Measurements from ENCODE around the gene KCNIP4. TPM values are rescaled to one million over a fixed set of nuclear protein-coding genes. Genes with fewer than 3 reads are reported as not detected.
"Not testable (repeated sequence)": the region's sequence is repeated elsewhere in the genome, so short reads cannot be mapped to it uniquely, and the experiment has no call there.

KCNIP4 gene
- total RNA-seq = not detected

DNA sequence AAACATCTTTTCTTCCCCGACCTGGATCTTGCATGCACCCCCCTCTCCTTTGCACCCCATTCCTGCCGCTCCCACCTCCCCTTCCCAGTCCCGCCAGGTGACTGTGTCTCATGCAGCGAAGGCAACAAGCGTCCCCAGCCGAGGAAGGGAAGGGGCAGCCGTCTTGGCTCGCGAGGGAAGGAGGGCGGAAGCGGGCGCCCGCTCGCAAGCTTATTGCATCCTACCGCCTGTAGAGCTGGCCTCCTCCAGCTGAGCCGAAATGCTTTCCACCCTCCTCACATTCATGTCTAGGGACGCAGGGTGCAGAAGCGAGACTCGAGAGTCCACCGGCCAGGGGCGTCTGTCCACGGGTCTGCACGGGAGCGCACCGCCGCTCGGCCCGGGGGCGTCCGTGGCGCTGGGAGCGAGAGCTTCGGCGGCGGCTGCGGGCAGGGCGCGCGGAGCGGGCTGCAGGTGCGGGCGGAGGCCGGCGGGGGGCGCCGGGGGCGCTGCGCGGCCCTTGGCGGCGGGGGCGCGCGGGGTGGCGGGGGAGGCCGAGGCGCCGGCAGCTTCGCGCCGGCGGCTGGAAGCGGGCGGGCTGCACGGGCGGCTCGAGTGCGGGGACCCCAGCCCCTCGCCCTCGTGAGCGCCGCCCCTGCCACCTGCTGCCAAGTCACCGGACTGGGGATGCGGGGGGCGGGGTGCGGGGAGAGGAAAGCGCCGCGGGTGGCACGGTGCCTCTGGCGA, at the start of gene KCNIP4:
Gene KCNIP4 (minus strand): TSS at position 426 of the 726 bp plus-strand sequence.
- H3K27ac Mint-ChIP-seq = no peak within 1 kb of the TSS
- H3K27me3 Mint-ChIP-seq (ENCODE audit: low read depth) = peaks cover 38% of the 10 kb centered on the region
- CTCF ChIA-PET = interaction anchor here (0.7 kb wide), 1 partner anchor 212 kb away, joined by 3 read pairs; no protein-coding TSS in a partner anchor
- no peaks in the 10 kb centered on the region for H3K4me1 Mint-ChIP-seq (ENCODE audit: low read depth)
- peak; percentile 4 for DNase-seq
- no peak within 1 kb of the TSS for H3K4me3 Mint-ChIP-seq
- no peaks in the 10 kb centered on the region for H3K36me3 Mint-ChIP-seq (ENCODE audit: low read depth)
- intact Hi-C loops (cut with micrococcal nuclease) = no loop called here
- H3K9me3 Mint-ChIP-seq = no peaks in the 10 kb centered on the region

DNA sequence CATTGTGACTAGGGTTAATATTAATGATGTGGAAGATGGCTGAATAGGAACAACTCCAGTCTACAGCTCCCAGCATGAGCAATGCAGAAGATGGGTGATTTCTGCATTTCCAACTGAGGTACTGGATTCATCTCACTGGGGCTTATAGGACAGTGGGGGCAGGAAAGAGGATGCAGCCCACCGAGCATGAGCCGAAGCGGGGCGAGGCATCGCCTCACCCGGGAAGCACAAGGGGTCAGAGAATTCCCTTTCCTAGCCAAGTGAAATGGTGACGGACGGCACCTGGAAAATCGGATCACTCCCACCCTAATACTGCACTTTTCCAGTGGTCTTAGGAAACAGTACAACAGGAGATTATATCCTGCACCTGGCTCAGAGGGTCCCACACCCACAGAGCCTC, 48.0 kb upstream of the KCNIP4 start:
- H3K9me3 Mint-ChIP-seq = peaks cover 19% of the 10 kb centered on the region
- H3K36me3 Mint-ChIP-seq (ENCODE audit: low read depth); H3K4me3 Mint-ChIP-seq; H3K27ac Mint-ChIP-seq; H3K27me3 Mint-ChIP-seq (ENCODE audit: low read depth); DNase-seq; intact Hi-C loops (cut with micrococcal nuclease); CTCF ChIA-PET; H3K4me1 Mint-ChIP-seq (ENCODE audit: low read depth): not testable (repeated sequence)

DNA sequence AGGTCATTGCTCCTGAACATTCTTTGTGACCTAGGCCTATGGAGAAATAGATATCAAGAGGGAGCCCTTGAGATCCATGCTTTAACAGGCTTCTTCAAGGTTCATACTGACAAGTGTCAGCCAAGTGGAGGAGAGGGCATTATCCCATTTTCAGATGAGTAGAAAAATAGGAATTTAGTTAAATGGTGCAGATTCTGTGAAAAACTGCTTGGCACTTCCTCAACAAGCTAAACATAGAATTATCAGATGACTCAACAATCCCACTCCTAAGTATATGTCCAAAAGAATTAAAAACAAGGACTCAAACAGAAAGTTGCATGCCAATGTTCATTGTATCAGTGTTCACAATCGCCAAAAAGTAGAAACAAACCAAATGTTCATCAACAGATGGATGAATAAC, 43.8 kb upstream of the KCNIP4 start:
- Mint-ChIP-seq H3K4me1 (ENCODE audit: low read depth) (no peaks in the 10 kb centered on the region), H3K27ac (no peak overlapping the region), H3K9me3 (peaks cover 3% of the 10 kb centered on the region), H3K4me3 (no peak overlapping the region), H3K27me3 (ENCODE audit: low read depth) (peaks cover 4% of the 10 kb centered on the region), H3K36me3 (ENCODE audit: low read depth) (no peaks in the 10 kb centered on the region)
- no peak for DNase-seq
- CTCF ChIA-PET = no interaction called here
- intact Hi-C loops (cut with micrococcal nuclease) = no loop called here

DNA sequence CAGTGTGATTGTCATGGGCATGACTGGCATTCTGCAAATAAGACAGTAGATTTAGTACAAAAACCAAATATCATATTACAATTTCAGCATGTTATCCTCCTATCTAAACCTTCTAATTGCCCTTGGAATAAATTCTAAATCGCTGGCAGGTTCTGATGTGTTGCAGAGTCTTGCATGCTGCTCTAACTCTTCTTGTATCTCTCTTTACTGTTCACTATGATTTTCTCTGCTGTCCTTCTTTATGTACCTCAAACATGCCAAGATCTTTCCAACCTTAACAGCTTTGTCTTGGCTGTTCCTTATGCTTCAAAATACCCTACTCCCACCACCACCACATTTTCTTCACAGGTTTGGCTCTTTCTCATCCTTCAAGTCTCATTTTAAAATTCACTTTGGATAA, 43.0 kb upstream of the KCNIP4 start:
- Mint-ChIP-seq H3K27ac (no peak overlapping the region), H3K9me3 (peaks cover 3% of the 10 kb centered on the region), H3K4me1 (ENCODE audit: low read depth) (no peaks in the 10 kb centered on the region), H3K36me3 (ENCODE audit: low read depth) (no peaks in the 10 kb centered on the region), H3K27me3 (ENCODE audit: low read depth) (peaks cover 4% of the 10 kb centered on the region), H3K4me3 (no peak overlapping the region)
- intact Hi-C loops (cut with micrococcal nuclease) = no loop called here
- no peak for DNase-seq
- CTCF ChIA-PET = no interaction called here

DNA sequence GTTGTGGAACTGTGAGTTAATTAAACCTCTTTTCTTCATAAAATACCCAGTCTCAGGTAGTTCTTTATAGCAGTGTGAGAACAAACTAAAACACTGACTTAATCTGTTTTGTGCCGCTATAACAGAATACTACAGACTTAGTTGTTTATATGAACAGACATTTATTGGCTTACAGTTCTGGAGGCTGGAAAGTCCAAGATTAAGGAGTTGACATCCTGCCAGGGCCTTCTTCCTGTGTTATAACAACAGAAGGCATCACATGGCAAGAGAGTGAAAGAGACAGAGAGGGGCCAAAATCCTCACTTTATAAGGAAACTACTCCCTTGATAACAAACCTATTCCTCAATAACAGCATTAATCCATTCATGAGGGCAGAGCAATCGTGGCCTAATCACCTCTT, 42.5 kb upstream of the KCNIP4 start:
- H3K36me3 Mint-ChIP-seq (ENCODE audit: low read depth) = no peaks in the 10 kb centered on the region
- CTCF ChIA-PET = interaction anchor here (0.7 kb wide), 1 partner anchor 1421 kb away, joined by 3 read pairs; no protein-coding TSS in a partner anchor
- H3K27me3 Mint-ChIP-seq (ENCODE audit: low read depth) = peaks cover 4% of the 10 kb centered on the region
- H3K4me1 Mint-ChIP-seq (ENCODE audit: low read depth) = no peaks in the 10 kb centered on the region
- intact Hi-C loops (cut with micrococcal nuclease) = no loop called here
- H3K9me3 Mint-ChIP-seq = peaks cover 3% of the 10 kb centered on the region
- no peak overlapping the region for H3K27ac Mint-ChIP-seq
- H3K4me3 Mint-ChIP-seq = no peak overlapping the region
- DNase-seq = no peak

DNA sequence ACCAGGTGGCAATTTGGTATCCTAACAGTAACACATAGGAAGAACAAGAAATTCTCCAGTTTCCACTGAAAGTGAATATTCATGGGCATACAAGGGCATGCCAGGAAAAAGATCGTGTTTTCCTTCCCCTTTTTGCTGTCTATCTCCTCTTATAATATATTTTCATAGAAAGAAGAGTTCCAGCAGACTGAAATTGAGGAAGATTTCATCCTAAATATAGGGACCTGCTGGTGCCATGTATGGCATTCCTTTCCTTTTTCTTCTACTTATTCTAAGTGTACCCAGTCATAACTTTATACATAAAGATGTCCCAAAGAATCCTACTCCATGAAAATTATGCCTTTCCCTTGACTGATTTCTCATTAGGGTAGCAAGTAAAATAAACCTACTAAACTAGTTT, 40.8 kb upstream of the KCNIP4 start:
- CTCF ChIA-PET = no interaction called here
- Mint-ChIP-seq H3K27me3 (ENCODE audit: low read depth) (peaks cover 4% of the 10 kb centered on the region), H3K4me3 (no peak overlapping the region), H3K36me3 (ENCODE audit: low read depth) (no peaks in the 10 kb centered on the region), H3K9me3 (peaks cover 3% of the 10 kb centered on the region), H3K4me1 (ENCODE audit: low read depth) (no peaks in the 10 kb centered on the region), H3K27ac (no peak overlapping the region)
- intact Hi-C loops (cut with micrococcal nuclease) = no loop called here
- no peak for DNase-seq

DNA sequence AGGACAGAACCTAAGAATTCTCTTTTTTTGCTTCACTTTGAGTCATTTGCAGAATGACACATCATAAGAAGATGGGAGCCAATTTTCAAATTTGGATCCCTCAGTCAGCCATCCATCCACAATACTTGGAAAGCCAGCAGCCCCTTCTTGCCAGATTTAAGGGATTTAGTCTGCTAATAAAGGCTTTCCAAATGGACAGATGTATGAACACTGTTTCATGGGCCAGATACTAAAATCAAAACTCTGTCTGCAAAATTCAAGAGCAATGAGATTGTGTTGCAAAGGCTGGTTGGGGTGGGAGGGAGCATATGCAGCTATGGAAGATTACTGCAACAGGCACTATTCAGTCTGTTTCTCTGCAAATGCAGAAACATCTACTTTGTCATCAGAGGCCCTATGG, 37.7 kb upstream of the KCNIP4 start:
- no peaks in the 10 kb centered on the region for H3K36me3 Mint-ChIP-seq (ENCODE audit: low read depth)
- no peaks in the 10 kb centered on the region for H3K4me1 Mint-ChIP-seq (ENCODE audit: low read depth)
- H3K27me3 Mint-ChIP-seq (ENCODE audit: low read depth) = no peaks in the 10 kb centered on the region
- intact Hi-C loops (cut with micrococcal nuclease) = no loop called here
- H3K4me3 Mint-ChIP-seq = no peak overlapping the region
- CTCF ChIA-PET = no interaction called here
- H3K27ac Mint-ChIP-seq = no peak overlapping the region
- DNase-seq = no peak
- peaks cover 3% of the 10 kb centered on the region for H3K9me3 Mint-ChIP-seq

DNA sequence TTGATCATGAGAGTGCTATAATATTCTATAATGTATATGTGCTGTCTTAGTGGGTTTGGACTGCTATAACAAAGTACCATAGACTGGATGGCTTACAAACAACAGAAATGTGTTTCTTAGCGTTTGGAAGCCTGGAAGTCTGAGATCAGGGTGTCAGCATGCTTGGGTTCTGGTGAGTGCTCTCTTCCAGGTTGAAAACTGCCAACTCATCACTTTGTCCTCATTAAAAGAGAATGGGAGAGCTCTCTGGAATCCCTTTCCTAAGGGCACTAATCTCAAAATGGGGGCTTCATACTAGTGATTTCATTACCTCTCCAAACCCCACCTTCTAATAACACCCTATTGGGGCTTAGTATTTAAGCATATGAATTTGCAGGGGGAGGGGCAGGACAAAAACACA, 33.5 kb upstream of the KCNIP4 start:
- Mint-ChIP-seq H3K36me3 (ENCODE audit: low read depth) (no peaks in the 10 kb centered on the region), H3K4me1 (ENCODE audit: low read depth) (no peaks in the 10 kb centered on the region), H3K27ac (no peak overlapping the region), H3K4me3 (no peak overlapping the region), H3K27me3 (ENCODE audit: low read depth) (no peaks in the 10 kb centered on the region), H3K9me3 (no peaks in the 10 kb centered on the region)
- CTCF ChIA-PET = no interaction called here
- intact Hi-C loops (cut with micrococcal nuclease) = no loop called here
- no peak for DNase-seq

DNA sequence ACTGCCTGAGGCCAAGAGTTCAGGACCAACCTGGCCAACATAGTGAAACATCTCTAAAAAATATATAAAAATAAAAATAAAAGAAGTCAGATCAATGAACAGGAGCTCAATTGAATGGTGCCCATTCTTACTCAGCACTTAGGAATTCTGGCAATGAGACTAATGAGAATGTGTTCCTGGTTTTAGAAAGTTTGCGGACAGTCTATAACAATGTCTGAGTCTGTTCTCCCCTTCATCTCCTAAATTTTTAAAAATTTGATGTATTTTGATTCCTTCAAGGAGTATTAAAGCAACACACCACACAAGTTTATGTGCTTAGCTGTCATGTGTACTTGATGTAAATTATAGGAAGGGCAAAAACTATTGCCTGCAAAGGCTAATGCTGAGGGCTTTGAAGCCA, 30.6 kb upstream of the KCNIP4 start:
- Mint-ChIP-seq H3K36me3 (ENCODE audit: low read depth) (no peaks in the 10 kb centered on the region), H3K9me3 (peaks cover 10% of the 10 kb centered on the region), H3K27me3 (ENCODE audit: low read depth) (no peaks in the 10 kb centered on the region), H3K4me3 (no peak overlapping the region), H3K27ac (no peak overlapping the region), H3K4me1 (ENCODE audit: low read depth) (no peaks in the 10 kb centered on the region)
- DNase-seq = no peak
- intact Hi-C loops (cut with micrococcal nuclease) = no loop called here
- CTCF ChIA-PET = no interaction called here

DNA sequence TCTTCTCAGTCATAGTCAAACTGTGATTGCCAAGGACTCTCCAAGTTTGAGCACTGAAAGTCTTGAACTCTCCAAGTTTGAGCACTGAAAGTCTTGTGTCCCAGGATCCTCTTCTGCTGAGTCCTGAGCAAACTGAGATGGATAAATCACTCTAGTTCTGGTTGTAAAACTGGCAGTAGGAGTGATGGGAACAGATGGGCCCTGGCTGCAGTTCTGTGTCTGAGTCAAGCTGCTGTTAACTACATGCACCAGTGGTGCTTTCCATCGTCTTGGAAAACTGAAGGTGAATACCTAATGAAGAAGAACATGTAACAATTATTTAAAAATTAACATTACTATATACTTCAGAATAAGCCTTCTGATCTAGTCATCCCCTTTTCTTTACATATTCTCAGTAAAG, 27.6 kb upstream of the KCNIP4 start:
- Mint-ChIP-seq H3K9me3 (peaks cover 11% of the 10 kb centered on the region), H3K36me3 (ENCODE audit: low read depth) (no peaks in the 10 kb centered on the region), H3K4me1 (ENCODE audit: low read depth) (no peaks in the 10 kb centered on the region), H3K4me3 (no peak overlapping the region), H3K27ac (no peak overlapping the region), H3K27me3 (ENCODE audit: low read depth) (no peaks in the 10 kb centered on the region)
- CTCF ChIA-PET = no interaction called here
- no peak for DNase-seq
- intact Hi-C loops (cut with micrococcal nuclease) = no loop called here

DNA sequence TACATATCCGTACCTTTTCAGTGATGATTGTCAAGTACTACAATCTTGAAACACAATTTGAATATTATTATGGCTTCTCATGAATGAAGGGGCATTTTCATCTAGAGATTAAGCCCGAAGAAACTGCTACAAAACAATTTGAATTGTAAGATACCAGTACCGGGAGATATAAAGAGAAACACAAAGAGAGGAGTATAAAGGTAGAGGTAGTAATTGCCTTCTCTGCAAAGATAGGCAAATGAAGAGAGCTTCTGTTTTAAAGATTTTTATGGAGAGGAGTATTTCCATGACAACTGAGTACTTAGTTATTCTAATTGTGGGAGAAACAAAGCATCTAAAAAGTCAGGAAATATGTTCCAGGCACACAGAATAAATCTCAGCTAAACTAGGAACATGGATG, 25.3 kb upstream of the KCNIP4 start:
- H3K9me3 Mint-ChIP-seq = peaks cover 11% of the 10 kb centered on the region
- no peaks in the 10 kb centered on the region for H3K36me3 Mint-ChIP-seq (ENCODE audit: low read depth)
- intact Hi-C loops (cut with micrococcal nuclease) = no loop called here
- H3K4me1 Mint-ChIP-seq (ENCODE audit: low read depth) = no peaks in the 10 kb centered on the region
- H3K27me3 Mint-ChIP-seq (ENCODE audit: low read depth) = no peaks in the 10 kb centered on the region
- DNase-seq = no peak
- no peak overlapping the region for H3K4me3 Mint-ChIP-seq
- CTCF ChIA-PET = no interaction called here
- H3K27ac Mint-ChIP-seq = no peak overlapping the region

DNA sequence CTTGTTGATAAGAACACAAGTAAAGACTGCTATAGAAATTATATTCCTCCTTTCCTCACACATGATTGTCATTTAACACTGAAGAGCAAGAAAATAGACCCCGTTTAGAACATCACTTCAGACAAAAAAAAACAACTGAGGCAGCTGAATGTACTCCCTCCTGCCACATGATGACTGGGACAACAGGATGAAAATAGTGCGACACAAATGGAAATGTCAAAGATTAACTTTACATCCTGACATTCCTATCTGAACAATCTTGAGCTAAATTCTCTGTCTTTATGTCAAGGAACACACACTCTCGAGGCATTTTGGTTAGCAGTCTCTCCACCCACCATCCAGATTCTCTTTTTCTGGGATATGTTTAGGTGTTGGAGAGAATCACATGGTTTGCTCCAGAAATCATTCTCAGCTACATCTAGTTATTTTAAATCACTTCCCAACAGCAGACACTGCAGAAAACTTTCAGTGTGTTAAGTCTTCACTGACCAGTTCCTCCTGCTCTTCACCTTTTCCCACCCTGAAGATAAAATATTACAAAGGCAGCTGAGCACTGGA, 16.3 kb upstream of the KCNIP4 start:
- no peak overlapping the region for H3K27ac Mint-ChIP-seq
- DNase-seq = no peak
- intact Hi-C loops (cut with micrococcal nuclease) = no loop called here
- H3K9me3 Mint-ChIP-seq = no peaks in the 10 kb centered on the region
- H3K27me3 Mint-ChIP-seq (ENCODE audit: low read depth) = peaks cover 5% of the 10 kb centered on the region
- H3K4me3 Mint-ChIP-seq = no peak overlapping the region
- CTCF ChIA-PET = no interaction called here
- no peaks in the 10 kb centered on the region for H3K36me3 Mint-ChIP-seq (ENCODE audit: low read depth)
- H3K4me1 Mint-ChIP-seq (ENCODE audit: low read depth) = no peaks in the 10 kb centered on the region

DNA sequence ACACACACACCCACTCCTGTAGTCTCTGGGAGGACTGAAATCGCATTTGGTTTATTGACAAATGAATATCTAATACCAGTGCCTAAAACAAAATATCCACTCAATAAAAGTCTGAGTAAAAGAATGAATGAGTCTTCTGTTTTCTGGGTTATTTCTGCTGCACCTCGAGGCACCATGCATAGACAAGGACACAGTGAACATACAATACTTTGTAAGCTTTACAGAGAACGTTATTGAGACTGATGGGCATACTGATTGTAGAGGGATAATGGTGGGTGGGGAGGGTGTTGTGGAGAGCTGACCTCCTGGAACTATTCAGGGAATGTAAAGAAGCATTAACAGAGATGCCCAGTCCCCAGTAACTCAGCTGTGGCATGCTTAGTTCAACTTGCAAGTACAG, 14.1 kb upstream of the KCNIP4 start:
- no peaks in the 10 kb centered on the region for H3K4me1 Mint-ChIP-seq (ENCODE audit: low read depth)
- intact Hi-C loops (cut with micrococcal nuclease) = no loop called here

More for the DNA sequence above, 14.1 kb upstream of the KCNIP4 start:
- Mint-ChIP-seq H3K36me3 (ENCODE audit: low read depth) (no peaks in the 10 kb centered on the region), H3K27ac (no peak overlapping the region), H3K27me3 (ENCODE audit: low read depth) (peaks cover 8% of the 10 kb centered on the region), H3K4me3 (no peak overlapping the region), H3K9me3 (no peaks in the 10 kb centered on the region)
- CTCF ChIA-PET = no interaction called here
- no peak for DNase-seq

Data from activated naive CD4-positive, alpha-beta T cell treated with anti-CD3 and anti-CD28 coated beads for 36 hours (primary cell).